Keratinocyte (primary cell): ENCODE data around the gene SCUBE2. TPM values are rescaled to one million over a fixed set of nuclear protein-coding genes. Genes with fewer than 3 reads are reported as not detected.

Source experiments
- DNase-seq: peaks from one replicate; pipeline ENCODE4 v3.0.0-alpha.2; 2011; ENCODE audit warnings: low read depth, missing footprints, low spot score
- FAIRE-seq: peaks from 2 replicates; lab custom pipeline; 2011; peaks lifted over from hg19 to GRCh38; lab: Jason Lieb, UNC
- H2AFZ ChIP-seq: 2 replicates; pipeline ENCODE4 v1.6.0; 2012; ENCODE audit warnings: low read length, control low read depth, inconsistent platforms; ENCODE audit not compliant: control insufficient read depth
- H3K27ac ChIP-seq: 2 replicates; pipeline ENCODE4 v1.5.1; 2011; ENCODE audit warnings: low read length; ENCODE audit not compliant: control insufficient read depth, insufficient read depth
- H3K27me3 ChIP-seq: 3 replicates; pipeline ENCODE4 v1.6.0; 2011; ENCODE audit warnings: low read length; ENCODE audit not compliant: control insufficient read depth, insufficient read depth; ENCODE audit errors: extremely low read depth
- H3K36me3 ChIP-seq, 2 experiments: 2 replicates in 1 of 2; 3 replicates in 1 of 2; pipeline ENCODE4 v1.5.1; 2011; ENCODE audit warnings: low read length in 2 of 2, mild to moderate bottlenecking in 1 of 2; ENCODE audit not compliant: control insufficient read depth in 2 of 2, insufficient read depth in 2 of 2; ENCODE audit errors: extremely low read depth in 1 of 2
- H3K4me1 ChIP-seq: 3 replicates; pipeline ENCODE4 v1.5.1; 2011; ENCODE audit warnings: low read length; ENCODE audit not compliant: control insufficient read depth, insufficient read depth; ENCODE audit errors: extremely low read depth
- H3K4me2 ChIP-seq: 3 replicates; pipeline ENCODE4 v1.6.0; 2011; ENCODE audit warnings: low read depth, low read length; ENCODE audit not compliant: control insufficient read depth, insufficient read depth; ENCODE audit errors: extremely low read depth
- H3K4me3 ChIP-seq, 3 experiments: fragments of 200-600 bp in 1 of 3; sonication (generic) in 1 of 3; 2 replicates in 2 of 3; 3 replicates in 1 of 3; pipeline ENCODE4 v1.5.1; 2011 to 2016; ENCODE audit warnings: low read length in 3 of 3, mild to moderate bottlenecking in 3 of 3, control low read depth in 2 of 3, inconsistent platforms in 1 of 3, low read depth in 1 of 3, mixed read lengths in 1 of 3, mixed run types in 1 of 3, moderate library complexity in 1 of 3; ENCODE audit not compliant: control insufficient read depth in 2 of 3, insufficient read depth in 2 of 3; ENCODE audit errors: extremely low read depth in 1 of 3
- H3K79me2 ChIP-seq: 2 replicates; pipeline ENCODE4 v1.6.0; 2012; ENCODE audit warnings: low read length; ENCODE audit not compliant: control insufficient read depth, insufficient read depth
- H3K9ac ChIP-seq: 3 replicates; pipeline ENCODE4 v1.6.0; 2011; ENCODE audit warnings: low read length; ENCODE audit not compliant: control insufficient read depth, insufficient read depth; ENCODE audit errors: extremely low read depth
- H3K9me1 ChIP-seq: 3 replicates; pipeline ENCODE4 v1.6.0; 2011; ENCODE audit warnings: low read length; ENCODE audit not compliant: control insufficient read depth, insufficient read depth; ENCODE audit errors: extremely low read depth
- H3K9me3 ChIP-seq: 2 replicates; pipeline ENCODE4 v1.5.1; 2012; ENCODE audit warnings: low read depth, low read length; ENCODE audit not compliant: control insufficient read depth
- H4K20me1 ChIP-seq: 3 replicates; pipeline ENCODE4 v1.6.0; 2011; ENCODE audit warnings: low read length; ENCODE audit not compliant: control insufficient read depth, insufficient read depth; ENCODE audit errors: extremely low read depth
- EZH2 ChIP-seq: IDR thresholded peaks from one replicate; pipeline ENCODE4 v1.6.1; 2012; ENCODE audit warnings: inconsistent platforms, mild to moderate bottlenecking, low read length, moderate library complexity
- dilution Hi-C: fragments of 300-500 bp; cut with MboI; formaldehyde crosslinking; loops from one replicate; pipeline ENCODE4 v1.7.0; 2020; ENCODE audit warnings: low sequenced_read_pairs; ENCODE audit not compliant: extremely low pct_ligation_motif_present
- polyA plus RNA-seq, 5 experiments: library from polyadenylated mRNA; depleted of rRNA in 3 of 5; stranded (reverse) in 3 of 5; stranded (forward) in 1 of 5; unstranded in 1 of 5; fragments of >200 nt; gene quantifications; 1 replicate in 1 of 5; 2 replicates in 3 of 5; 3 replicates in 1 of 5; pipeline versions ENCODE4 v1.2.1 to v1.2.3, GENCODE V29; 2011 to 2012; ENCODE audit warnings: missing spikeins in 2 of 5, low read depth in 1 of 5, low replicate concordance in 1 of 5
- TF ChIP-seq, protein P1 (sequence below), 3 experiments: IDR thresholded peaks in 1 of 3; conservative IDR thresholded peaks in 1 of 3; optimal IDR thresholded peaks in 1 of 3; 2 replicates in 2 of 3; 3 replicates in 1 of 3; pipeline versions ENCODE3 to v1.5.1; 2011; ENCODE audit warnings: low read length in 3 of 3, mild to moderate bottlenecking in 3 of 3, moderate library complexity in 2 of 3, control low read depth in 1 of 3, inconsistent platforms in 1 of 3; ENCODE audit not compliant: insufficient read depth in 2 of 3; ENCODE audit errors: extremely low read depth in 1 of 3

Gene SCUBE2
- polyA plus RNA-seq, 1 donor (not counting 4 experiments of a cell fraction or from before 2014, with no cell fraction given) = 1.5 TPM

DNA sequence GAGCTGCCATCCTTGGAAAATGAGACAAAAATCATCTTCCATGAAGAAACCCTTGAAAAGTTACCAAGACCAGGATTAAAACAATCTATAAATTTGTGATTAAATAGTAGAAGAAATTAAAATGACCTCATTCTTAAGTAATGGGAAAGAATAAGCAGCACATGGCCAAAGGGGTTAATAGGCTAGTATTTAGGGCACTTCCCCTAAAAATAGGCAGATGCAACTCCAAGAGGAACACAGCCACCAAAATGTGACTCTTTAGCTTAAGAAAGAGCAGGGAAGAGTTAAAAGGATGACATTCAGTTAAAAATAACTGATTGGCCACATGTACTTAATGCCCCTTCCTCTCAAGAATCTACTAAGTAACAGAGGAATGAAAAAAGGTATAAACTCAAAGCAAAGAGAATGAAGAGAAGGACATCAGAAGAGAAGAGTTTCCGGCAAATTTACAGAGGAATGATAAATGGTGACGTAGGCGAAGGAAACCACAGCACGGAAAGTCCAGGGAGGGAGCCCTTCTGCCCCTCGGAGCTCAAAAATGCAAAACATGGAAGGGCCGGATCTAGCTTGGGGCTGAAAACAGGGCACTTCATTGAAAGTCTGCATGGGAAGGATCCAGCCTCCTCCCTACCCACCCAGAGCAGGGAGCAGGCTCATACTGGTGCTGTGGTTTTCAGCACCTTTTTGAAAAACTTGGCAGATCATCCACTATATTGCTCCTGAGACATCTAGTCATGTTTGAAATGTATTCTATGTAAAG lies 17.8 kb downstream of the SCUBE2 start:
- Histone ChIP-seq H3K27me3 (no peaks in the 10 kb centered on the region), H3K36me3 (no peaks in the 10 kb centered on the region), H3K79me2 (no peaks in the 10 kb centered on the region), H4K20me1 (no peaks in the 10 kb centered on the region), H3K9me3 (no peaks in the 10 kb centered on the region), H3K27ac (peak overlapping the region; percentile 43), H3K4me3 (no peak overlapping the region), H2AFZ (no peak overlapping the region), H3K9ac (no peak overlapping the region), H3K4me2 (no peak overlapping the region), H3K4me1 (peaks cover 39% of the 10 kb centered on the region), H3K9me1 (no peaks in the 10 kb centered on the region)
- peak; percentile 85 for FAIRE-seq
- DNase-seq = no peak
- dilution Hi-C loops = no loop called here
- TF ChIP-seq, protein P1, sequence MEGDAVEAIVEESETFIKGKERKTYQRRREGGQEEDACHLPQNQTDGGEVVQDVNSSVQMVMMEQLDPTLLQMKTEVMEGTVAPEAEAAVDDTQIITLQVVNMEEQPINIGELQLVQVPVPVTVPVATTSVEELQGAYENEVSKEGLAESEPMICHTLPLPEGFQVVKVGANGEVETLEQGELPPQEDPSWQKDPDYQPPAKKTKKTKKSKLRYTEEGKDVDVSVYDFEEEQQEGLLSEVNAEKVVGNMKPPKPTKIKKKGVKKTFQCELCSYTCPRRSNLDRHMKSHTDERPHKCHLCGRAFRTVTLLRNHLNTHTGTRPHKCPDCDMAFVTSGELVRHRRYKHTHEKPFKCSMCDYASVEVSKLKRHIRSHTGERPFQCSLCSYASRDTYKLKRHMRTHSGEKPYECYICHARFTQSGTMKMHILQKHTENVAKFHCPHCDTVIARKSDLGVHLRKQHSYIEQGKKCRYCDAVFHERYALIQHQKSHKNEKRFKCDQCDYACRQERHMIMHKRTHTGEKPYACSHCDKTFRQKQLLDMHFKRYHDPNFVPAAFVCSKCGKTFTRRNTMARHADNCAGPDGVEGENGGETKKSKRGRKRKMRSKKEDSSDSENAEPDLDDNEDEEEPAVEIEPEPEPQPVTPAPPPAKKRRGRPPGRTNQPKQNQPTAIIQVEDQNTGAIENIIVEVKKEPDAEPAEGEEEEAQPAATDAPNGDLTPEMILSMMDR (optimal IDR thresholded peaks at IDR 0.05 in 1 of 3, IDR thresholded peaks at IDR 0.05 in 1 of 3, conservative IDR thresholded peaks at IDR 0.05 in 1 of 3; ENCODE audit: extremely low read depth in 1 of 3, insufficient read depth in 2 of 3, low read length in 3 of 3) = no peak
- TF ChIP-seq EZH2 = no peak

DNA sequence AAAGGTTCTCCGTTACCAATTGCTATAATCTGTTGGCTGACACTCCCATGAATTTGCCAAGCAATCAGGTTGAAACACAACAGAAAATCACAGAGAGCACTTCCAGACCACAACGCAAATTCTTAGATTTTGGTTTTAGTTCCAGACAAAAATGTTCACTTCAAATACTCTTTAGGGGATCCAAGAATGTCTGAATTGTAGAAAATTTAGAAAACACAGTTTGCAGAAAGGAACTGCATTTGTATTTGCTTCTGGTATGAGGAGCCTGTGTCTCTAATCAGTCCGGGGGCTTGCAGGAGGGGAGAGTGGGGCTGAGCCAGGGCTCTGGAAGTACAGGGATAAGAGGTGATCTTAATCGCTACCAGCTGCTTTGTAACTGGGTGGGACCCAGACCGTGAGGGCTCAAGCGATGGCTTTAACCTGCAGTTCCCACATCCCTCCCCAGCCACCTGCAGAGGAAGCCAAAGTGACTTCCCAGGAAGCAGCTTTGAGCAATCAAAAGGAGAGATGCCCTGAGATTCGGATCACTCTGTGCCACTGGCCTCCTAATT lies 18.7 kb downstream of the SCUBE2 start:
- dilution Hi-C loops = no loop called here
- Histone ChIP-seq H3K27ac (no peak overlapping the region), H3K4me3 (no peak overlapping the region), H3K9me3 (no peaks in the 10 kb centered on the region), H3K36me3 (no peaks in the 10 kb centered on the region), H4K20me1 (no peaks in the 10 kb centered on the region), H3K9me1 (no peaks in the 10 kb centered on the region), H3K9ac (no peak overlapping the region), H2AFZ (no peak overlapping the region), H3K4me1 (peaks cover 33% of the 10 kb centered on the region), H3K4me2 (no peak overlapping the region), H3K79me2 (no peaks in the 10 kb centered on the region), H3K27me3 (no peaks in the 10 kb centered on the region)
- DNase-seq = no peak
- no peak for TF ChIP-seq EZH2
- TF ChIP-seq, protein P1 (optimal IDR thresholded peaks at IDR 0.05 in 1 of 3, IDR thresholded peaks at IDR 0.05 in 1 of 3, conservative IDR thresholded peaks at IDR 0.05 in 1 of 3; ENCODE audit: extremely low read depth in 1 of 3, insufficient read depth in 2 of 3, low read length in 3 of 3) = no peak
- peak; percentile 58 for FAIRE-seq
